Skeletal muscle tissue (tissue), 4 donors: ENCODE measurements around the gene CDON. TPM values are rescaled to one million over a fixed set of nuclear protein-coding genes. Genes with fewer than 3 reads are reported as not detected.

Source experiments
- H3K27ac ChIP-seq: one replicate; pipeline ENCODE4 v1.7.0; 2013; ENCODE audit warnings: mild to moderate bottlenecking, low read depth, low read length, inconsistent platforms
- H3K27me3 ChIP-seq, 3 donors: one replicate each; pipeline ENCODE4 v1.7.0; 2013; ENCODE audit warnings: low read length in 3 of 3; ENCODE audit not compliant: control insufficient read depth in 3 of 3, insufficient read depth in 3 of 3
- H3K36me3 ChIP-seq, 3 donors: one replicate each; pipeline ENCODE4 v1.7.0; 2013; ENCODE audit warnings: low read length in 3 of 3; ENCODE audit not compliant: control insufficient read depth in 3 of 3, insufficient read depth in 3 of 3
- H3K4me1 ChIP-seq, 3 donors: one replicate each; pipeline ENCODE4 v1.7.0; 2013; ENCODE audit warnings: low read length in 3 of 3, mild to moderate bottlenecking in 3 of 3; ENCODE audit not compliant: control insufficient read depth in 3 of 3, insufficient read depth in 3 of 3
- H3K4me3 ChIP-seq, 3 donors: one replicate each; pipeline ENCODE4 v1.7.0; 2013; ENCODE audit warnings: low read length in 3 of 3
- H3K9ac ChIP-seq, 3 donors: one replicate each; pipeline ENCODE4 v1.7.0; 2013; ENCODE audit warnings: low read length in 3 of 3, mild to moderate bottlenecking in 3 of 3, moderate library complexity in 2 of 3, low read depth in 1 of 3
- H3K9me3 ChIP-seq, 3 donors: one replicate each; pipeline ENCODE4 v1.7.0; 2013; ENCODE audit warnings: low read length in 3 of 3; ENCODE audit not compliant: control insufficient read depth in 3 of 3
- total RNA-seq: library from RNA; depleted of rRNA; stranded (reverse); fragments of >200 nt; gene quantifications from one replicate; pipeline ENCODE4 v1.2.3, GENCODE V29; 2014
- donor health status: Osteomylitis.

Gene CDON
- total RNA-seq, 1 donor from 2014 or later: 28.7 TPM

GRCh38 chr11:125947419-125948277 lies 115.0 kb downstream of the CDON start:
- Histone ChIP-seq H3K27me3 (peaks cover 0 to 6% (median 0%) of the 10 kb centered on the region in 3 donors), H3K36me3 (no peaks in the 10 kb centered on the region), H3K4me1 (peaks cover 12 to 14% (median 14%) of the 10 kb centered on the region in 3 donors), H3K4me3 (no peak overlapping the region), H3K9me3 (no peaks in the 10 kb centered on the region), H3K27ac (no peak overlapping the region), H3K9ac (no peak overlapping the region)

DNA sequence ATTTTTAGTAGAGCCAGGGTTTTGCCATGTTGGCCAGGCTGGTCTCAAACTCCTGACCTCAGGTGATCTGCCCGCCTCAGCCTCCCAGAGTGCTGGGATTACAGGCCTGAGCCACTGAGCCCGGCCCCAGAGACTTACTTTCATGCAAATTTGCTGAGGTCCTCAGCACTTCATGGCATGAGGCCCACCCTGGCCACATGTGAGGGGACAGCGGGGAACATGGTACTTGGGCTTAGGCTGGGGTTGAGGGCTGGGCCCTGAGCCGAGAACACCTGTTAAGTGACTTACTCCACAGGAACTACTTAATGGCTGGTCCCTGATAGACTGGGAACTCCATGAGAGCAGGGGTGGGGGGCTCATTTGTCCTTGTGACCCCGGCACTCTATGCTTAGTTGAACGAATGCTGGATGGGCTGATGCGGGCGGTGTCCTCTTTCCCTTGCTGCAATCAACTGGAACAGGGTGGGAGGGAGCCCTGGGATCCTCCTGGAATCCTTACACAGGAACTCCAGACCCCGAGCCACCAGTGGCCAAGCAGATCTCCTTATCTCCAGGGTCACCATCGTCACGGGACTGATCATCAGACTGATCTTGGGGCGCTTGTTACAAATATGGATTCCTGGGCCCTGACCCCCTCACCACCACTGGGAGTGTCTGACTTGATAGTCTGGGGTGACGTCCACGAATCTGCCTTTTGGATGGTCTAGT lies 115.8 kb downstream of the CDON start:
- Histone ChIP-seq H3K4me3 (no peak overlapping the region), H3K36me3 (no peaks in the 10 kb centered on the region), H3K27me3 (peaks cover 0 to 6% (median 0%) of the 10 kb centered on the region in 3 donors), H3K27ac (no peak overlapping the region), H3K4me1 (peaks cover 15 to 18% (median 16%) of the 10 kb centered on the region in 3 donors), H3K9me3 (no peaks in the 10 kb centered on the region), H3K9ac (no peak overlapping the region)

DNA sequence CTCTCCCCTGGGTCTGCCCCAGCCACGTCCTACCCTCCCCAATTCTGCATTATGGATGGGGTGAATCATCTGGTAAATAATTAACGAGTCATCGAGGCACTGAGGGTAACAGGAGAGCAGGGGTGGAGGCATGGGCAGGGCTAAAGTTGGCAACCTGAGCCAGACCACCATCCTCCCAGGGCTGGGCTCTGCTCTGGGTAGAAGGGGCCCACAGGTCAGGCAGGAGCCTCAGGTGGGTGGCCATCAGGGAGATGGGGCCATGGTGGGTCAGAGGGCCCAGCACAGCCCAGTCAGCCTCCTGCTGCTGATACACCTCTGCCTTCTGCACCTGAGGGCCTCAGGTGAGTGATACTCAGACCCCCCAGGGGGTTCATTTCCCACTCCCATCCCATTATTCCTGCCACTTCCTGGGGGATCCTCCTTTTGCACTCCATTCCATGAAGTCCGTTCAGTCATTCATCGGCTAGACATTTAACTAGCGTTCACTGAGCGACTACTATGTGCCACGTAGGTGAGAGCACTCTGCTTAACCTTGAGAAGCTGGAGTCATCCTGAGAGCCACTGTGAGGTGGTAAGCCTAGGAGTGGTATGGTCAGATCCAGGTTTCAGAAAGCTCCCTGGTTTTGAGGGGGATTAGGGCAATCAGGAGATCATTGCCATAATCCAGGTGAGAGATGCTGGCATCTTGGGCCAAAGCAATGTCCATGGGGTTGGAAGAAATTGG lies 116.7 kb downstream of the CDON start, which contains the start of gene VSIG10L2:
Gene VSIG10L2 (plus strand): TSS at position 248 of the 724 bp plus-strand sequence. CDS start 12 bp downstream, at position 260.
- H3K9ac ChIP-seq: no peak within 1 kb of the TSS
- peaks cover 0 to 3% (median 0%) of the 10 kb centered on the region in 3 donors for H3K27me3 ChIP-seq
- H3K4me3 ChIP-seq: no peak within 1 kb of the TSS
- no peaks in the 10 kb centered on the region for H3K9me3 ChIP-seq
- no peak within 1 kb of the TSS for H3K27ac ChIP-seq
- H3K4me1 ChIP-seq: peaks cover 8 to 12% (median 9%) of the 10 kb centered on the region in 3 donors
- H3K36me3 ChIP-seq: no peaks in the 10 kb centered on the region

DNA sequence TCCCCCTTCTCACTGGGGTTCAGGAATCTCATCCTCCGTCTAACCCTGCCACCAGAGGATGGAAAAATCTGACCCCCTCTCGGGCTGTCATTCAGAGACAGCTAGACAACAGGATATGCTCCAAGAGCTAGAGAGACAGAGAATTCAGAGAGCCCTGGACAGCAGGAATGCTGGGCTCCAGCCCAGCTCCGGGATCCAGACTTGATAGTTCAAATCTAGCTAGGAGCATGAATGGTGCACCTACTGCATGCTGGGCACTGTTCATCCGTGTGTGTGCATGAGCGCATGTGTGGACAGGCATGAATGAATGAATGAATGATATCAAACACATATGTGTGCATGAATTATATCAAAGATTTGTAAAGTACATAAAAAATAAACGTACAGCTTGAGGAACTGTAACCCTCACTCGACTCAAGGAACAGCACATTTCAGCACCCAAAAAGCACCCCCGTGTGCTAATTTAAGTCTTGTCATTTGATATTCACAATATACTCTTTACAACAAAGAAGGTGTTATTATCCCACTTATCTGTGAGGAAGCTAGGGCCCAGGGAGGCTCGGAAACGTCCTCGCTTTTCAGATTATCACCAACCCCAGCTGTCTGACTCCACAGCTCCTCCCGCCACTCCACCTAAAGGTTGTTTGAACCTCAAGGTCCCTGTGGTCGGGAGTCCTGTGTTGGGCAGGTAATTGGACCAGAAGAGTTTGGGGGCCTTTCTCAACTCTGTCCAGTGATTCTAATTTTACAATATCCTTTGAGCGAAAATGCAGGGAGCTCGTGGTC lies 117.5 kb downstream of the CDON start:
- no peak overlapping the region for H3K27ac ChIP-seq
- no peaks in the 10 kb centered on the region for H3K36me3 ChIP-seq
- peaks cover 0 to 3% (median 0%) of the 10 kb centered on the region in 3 donors for H3K27me3 ChIP-seq
- H3K4me1 ChIP-seq: peaks cover 5 to 8% (median 5%) of the 10 kb centered on the region in 3 donors
- H3K4me3 ChIP-seq: no peak overlapping the region
- H3K9ac ChIP-seq: no peak overlapping the region
- no peaks in the 10 kb centered on the region for H3K9me3 ChIP-seq

- Histone ChIP-seq H3K27ac (no peak overlapping the region), H3K27me3 (peaks cover 0 to 3% (median 0%) of the 10 kb centered on the region in 3 donors), H3K9me3 (no peaks in the 10 kb centered on the region), H3K9ac (no peak overlapping the region), H3K4me3 (no peak overlapping the region), H3K4me1 (peaks cover 5 to 8% (median 5%) of the 10 kb centered on the region in 3 donors), H3K36me3 (no peaks in the 10 kb centered on the region)
Observed at GRCh38 chr11:125944350-125945010, 118.2 kb downstream of the CDON start.

DNA sequence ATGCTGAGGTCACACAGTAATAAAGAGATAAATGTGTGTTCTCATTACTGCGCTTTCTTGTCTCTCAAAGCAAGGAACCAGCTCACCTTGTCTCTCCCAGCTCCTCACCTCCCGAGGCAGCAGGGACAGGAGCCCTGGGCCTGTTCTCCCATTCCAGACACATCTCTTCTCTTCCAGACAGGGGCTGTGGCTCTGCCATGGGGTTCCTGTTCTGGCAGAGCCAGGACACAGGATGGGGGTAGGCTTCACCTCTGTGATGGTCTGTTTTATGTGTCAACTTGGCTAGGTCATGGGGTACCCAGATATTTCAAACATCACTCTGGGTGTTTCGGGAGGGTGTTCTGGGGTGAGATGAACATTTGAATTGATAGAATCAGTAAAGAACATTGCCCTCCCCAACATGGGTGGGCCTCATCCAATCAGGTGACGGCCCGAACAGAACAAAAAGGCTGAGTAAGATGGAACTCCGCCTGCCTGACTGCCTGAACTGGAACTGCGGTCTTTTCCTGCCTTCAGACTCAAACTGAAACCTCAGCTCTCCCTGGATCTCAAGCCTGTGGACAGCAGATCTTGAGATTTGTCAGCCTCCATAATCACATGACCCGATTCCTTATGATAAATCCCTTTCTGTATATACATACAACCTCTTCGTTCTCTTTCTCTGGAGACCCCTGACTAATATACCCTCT lies 118.9 kb downstream of the CDON start:
- Histone ChIP-seq H3K27me3 (peaks cover 0 to 3% (median 0%) of the 10 kb centered on the region in 3 donors), H3K27ac (no peak overlapping the region), H3K9ac (no peak overlapping the region), H3K4me1 (peaks cover 5 to 8% (median 5%) of the 10 kb centered on the region in 3 donors), H3K4me3 (no peak overlapping the region), H3K9me3 (no peaks in the 10 kb centered on the region), H3K36me3 (no peaks in the 10 kb centered on the region)

- peaks cover 5 to 8% (median 5%) of the 10 kb centered on the region in 3 donors for H3K4me1 ChIP-seq
- no peak overlapping the region for H3K27ac ChIP-seq
- no peak overlapping the region for H3K4me3 ChIP-seq
Observed at GRCh38 chr11:125942771-125943428, 119.8 kb downstream of the CDON start.

More at GRCh38 chr11:125942771-125943428, 119.8 kb downstream of the CDON start:
- H3K9ac ChIP-seq: no peak overlapping the region
- no peaks in the 10 kb centered on the region for H3K9me3 ChIP-seq
- no peaks in the 10 kb centered on the region for H3K27me3 ChIP-seq
- H3K36me3 ChIP-seq: no peaks in the 10 kb centered on the region
